Activated T-cell treated with anti-CD3 and anti-CD28 coated beads, Interleukin-2, amount 50 U/mL, for 24 hours (primary cell): Measurements from ENCODE around the gene FOXD4.
A peak's percentile ranks its signal among the peaks of the same experiment; 100 is the strongest.
"Not testable (repeated sequence)": the region's sequence is repeated elsewhere in the genome, so short reads cannot be mapped to it uniquely, and the experiment has no call there.

Experiments used
- DNase-seq: peaks from one replicate; pipeline ENCODE4 v3.0.0-alpha.2; 2020
- H3K27ac Mint-ChIP-seq: 2 replicates; pipeline ENCODE4 v1.8.0; 2020; ENCODE audit warnings: mild to moderate bottlenecking, mixed read lengths
- H3K27me3 Mint-ChIP-seq: 2 replicates; pipeline ENCODE4 v1.8.0; 2020; ENCODE audit warnings: mixed read lengths
- H3K36me3 Mint-ChIP-seq: 2 replicates; pipeline ENCODE4 v1.8.0; 2020; ENCODE audit warnings: low read depth, mixed read lengths
- H3K4me1 Mint-ChIP-seq: 2 replicates; pipeline ENCODE4 v1.8.0; 2020; ENCODE audit warnings: low read depth, mixed read lengths
- H3K4me3 Mint-ChIP-seq: 2 replicates; pipeline ENCODE4 v1.8.0; 2020; ENCODE audit warnings: mild to moderate bottlenecking, moderate library complexity, mixed read lengths
- H3K9me3 Mint-ChIP-seq: 2 replicates; pipeline ENCODE4 v1.8.0; 2020; ENCODE audit warnings: mixed read lengths

The FOXD4 gene

DNA sequence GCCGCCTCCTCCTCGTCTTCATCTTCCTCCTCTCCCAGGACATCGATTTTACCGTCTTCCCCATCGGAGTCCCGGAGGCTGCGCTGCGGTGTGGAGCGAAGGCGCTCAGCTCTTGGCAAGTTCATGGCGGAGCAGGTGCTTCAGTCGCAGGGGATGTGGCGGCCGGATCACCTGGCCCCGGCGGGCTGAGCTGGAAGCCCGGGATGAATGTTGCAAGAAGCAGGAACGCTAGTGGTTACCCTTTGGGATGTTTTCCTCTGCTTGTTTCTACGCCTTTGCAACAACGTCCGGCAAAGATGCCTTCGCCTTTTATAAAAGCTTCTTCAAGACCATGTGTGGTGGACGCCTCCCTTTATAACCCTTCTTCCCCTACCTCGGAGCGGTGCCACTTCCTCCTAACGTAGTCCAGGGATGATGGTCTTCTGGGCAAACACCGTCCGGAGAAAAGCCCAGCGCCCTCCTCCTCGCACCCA lies at the start of gene FOXD4:
Gene FOXD4, minus strand, starts transcription at position 423 of the 473 bp plus-strand sequence. Its CDS starts 298 bp downstream, at position 125.
- Mint-ChIP-seq H3K4me1 (peaks cover 22% of the 10 kb centered on the region), H3K4me3 (peak within 1 kb of the TSS; percentile 54), H3K27me3 (peaks cover 38% of the 10 kb centered on the region)
- H3K9me3 Mint-ChIP-seq, H3K27ac Mint-ChIP-seq, DNase-seq, H3K36me3 Mint-ChIP-seq: not testable (repeated sequence)

DNA sequence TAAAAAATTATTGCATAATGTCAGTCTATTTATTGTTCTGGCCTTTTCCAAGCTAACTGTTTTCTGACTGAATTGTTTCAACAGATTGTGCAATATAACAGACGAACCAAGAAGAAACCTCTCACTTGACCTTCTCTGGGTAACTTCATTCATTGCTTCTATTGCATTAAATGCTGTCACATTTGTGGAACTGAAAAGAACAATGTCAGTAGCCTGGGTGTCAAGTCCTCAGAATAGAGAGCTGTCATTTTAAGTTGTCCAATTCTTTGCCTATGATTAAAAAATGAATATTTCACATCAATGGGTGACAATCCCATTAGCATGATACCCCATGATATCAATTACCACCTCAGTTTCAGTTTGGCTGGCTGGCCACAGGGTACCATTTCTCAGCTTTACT lies 41.7 kb upstream of the FOXD4 start:
- not testable (repeated sequence) for H3K4me1 Mint-ChIP-seq, H3K27me3 Mint-ChIP-seq, DNase-seq, H3K4me3 Mint-ChIP-seq, H3K27ac Mint-ChIP-seq, H3K9me3 Mint-ChIP-seq
- H3K36me3 Mint-ChIP-seq = peaks cover 12% of the 10 kb centered on the region

DNA sequence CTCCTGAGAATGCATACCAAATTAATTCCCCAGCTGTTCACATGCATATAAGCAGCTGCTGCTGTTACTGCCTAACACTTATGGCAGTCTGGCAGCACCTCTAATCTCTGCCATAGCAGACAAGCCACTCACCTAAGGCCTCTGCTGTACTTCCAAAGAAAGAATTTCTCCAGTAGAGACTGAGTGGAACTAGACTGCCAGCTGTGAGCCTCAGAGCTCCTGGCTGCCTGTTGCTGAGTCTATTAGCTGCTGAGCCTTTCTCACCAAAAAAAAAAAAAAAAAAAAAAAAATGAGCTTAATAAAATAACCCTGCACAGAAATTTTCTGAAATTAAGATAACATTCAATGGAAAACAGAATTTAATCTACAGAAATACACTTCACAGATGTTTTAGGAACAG lies 33.0 kb upstream of the FOXD4 start:
- H3K27me3 Mint-ChIP-seq, H3K4me1 Mint-ChIP-seq, H3K27ac Mint-ChIP-seq, H3K4me3 Mint-ChIP-seq, H3K9me3 Mint-ChIP-seq, H3K36me3 Mint-ChIP-seq, DNase-seq: not testable (repeated sequence)

DNA sequence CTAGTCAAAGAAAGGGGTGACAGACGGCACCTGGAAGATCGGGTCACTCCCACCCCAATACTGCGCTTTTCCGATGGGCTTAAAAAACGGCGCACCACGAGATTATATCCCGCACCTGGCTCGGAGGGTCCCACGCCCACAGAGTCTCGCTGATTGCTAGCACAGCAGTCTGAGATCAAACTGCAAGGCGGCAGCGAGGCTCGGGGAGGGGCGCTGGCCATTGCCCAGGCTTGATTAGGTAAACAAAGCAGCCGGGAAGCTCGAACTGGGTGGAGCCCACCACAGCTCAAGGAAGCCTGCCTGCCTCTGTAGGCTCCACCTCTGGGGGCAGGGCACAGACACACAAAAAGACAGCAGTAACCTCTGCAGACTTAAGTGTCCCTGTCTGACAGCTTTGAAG lies 21.7 kb upstream of the FOXD4 start:
- H3K27me3 Mint-ChIP-seq, H3K4me3 Mint-ChIP-seq, H3K4me1 Mint-ChIP-seq, DNase-seq, H3K36me3 Mint-ChIP-seq, H3K9me3 Mint-ChIP-seq, H3K27ac Mint-ChIP-seq: not testable (repeated sequence)

DNA sequence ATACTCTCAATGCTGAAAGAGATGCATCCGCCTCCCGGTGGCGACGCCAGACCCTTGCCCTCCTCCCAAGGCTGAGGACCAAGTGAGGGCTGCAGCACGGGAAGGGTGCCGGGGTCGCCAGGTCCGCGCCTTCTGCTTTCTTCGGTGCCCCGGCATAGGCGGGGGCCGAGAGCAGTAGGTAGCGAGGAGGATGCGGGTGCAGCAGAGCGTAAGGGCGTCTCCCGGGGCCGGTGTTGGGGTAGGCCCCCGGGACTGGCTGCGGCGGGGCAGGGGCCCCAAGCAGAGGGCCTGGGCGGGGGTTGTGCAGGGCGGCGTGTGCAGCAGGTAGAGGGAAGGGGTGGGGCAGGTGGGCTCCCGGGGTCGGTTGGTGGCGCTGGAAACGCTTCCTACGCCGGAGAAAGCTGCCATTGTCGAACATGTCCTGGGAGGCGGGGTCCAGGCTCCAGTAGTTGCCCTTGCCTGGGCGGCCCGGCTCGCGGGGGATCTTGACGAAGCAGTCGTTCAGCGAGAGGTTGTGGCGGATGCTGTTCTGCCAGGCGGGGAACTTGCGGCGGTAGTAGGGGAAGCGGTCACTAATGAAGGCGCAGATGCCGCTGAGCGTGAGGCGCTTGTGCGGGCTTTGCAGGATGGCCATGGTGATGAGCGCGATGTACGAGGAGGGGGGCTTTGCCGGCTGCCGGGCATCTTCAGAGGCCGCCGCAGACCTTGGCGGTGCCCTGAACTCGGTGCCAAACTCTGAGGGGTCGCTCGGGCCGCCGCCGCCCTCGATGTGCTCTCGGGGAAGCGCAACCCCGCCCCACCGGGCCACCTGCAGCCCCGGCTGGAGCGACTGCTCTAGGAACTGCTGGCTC lies 848 bp downstream of the FOXD4 start:
- H3K27me3 Mint-ChIP-seq = peaks cover 44% of the 10 kb centered on the region
- peak overlapping the region; percentile 54 for H3K4me3 Mint-ChIP-seq

DNA sequence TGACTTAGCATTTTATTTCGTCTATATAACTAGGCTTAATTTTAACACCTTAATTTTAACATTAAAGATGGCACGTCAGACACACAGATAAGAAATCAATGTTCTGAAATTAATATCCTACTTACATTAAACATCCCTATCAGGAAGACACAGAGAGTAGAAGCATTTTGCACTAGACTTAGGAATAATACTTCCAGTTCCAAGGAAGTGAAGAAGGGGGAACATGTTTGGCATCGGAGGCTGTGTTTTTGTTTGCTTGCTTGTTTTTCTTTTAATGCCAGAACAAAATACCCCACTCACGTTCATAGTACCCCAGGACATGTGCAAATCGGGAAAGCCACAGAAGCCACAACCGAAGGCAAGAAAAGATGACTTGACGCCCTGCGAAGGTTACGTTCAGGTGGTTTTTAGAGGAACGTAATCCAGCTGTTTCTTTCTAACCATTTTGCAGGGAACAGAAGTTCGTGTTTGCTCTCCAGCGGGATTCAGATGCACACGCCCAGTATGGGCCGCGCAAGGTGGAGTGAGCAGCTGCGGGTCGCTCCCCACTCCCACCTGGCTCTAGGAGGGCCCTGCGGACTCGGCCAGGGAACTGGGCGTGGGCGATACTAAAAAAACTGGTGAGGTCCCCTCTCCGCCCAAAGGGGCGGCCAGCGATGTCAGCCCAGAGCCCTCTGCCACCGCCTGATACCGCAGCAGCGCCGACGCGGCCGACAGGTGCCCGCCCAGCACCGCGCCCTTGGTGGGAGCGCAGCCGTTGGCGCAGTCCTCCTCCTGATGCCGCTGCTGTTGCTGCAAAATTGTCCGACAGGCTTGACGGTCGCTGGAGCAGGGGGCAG lies 1.8 kb downstream of the FOXD4 start:
- H3K27me3 Mint-ChIP-seq = peaks cover 49% of the 10 kb centered on the region
- peak overlapping the region; percentile 27 for H3K4me3 Mint-ChIP-seq
- peaks cover 25% of the 10 kb centered on the region for H3K4me1 Mint-ChIP-seq
- H3K9me3 Mint-ChIP-seq, DNase-seq, H3K36me3 Mint-ChIP-seq, H3K27ac Mint-ChIP-seq: not testable (repeated sequence)

More for the DNA sequence above, 848 bp downstream of the FOXD4 start:
- H3K9me3 Mint-ChIP-seq, H3K27ac Mint-ChIP-seq, H3K36me3 Mint-ChIP-seq: not testable (repeated sequence)
- DNase-seq = peak; percentile 51
- peaks cover 25% of the 10 kb centered on the region for H3K4me1 Mint-ChIP-seq

DNA sequence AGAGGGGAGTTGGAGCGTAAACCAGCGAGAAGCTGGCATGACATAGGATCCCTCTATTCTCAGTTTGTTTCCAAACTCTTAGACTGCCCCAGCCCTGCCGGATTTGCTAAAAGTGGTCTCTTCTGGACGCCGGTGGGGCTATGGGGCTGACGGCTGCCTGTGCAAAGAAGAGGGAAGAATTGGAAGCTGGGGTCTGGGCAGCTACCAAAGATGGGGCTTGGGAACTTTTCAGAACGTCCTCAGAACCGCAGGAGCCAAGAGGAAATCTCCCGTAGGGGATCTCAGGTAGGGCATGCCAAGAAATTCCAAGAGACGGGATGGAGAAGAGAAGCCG lies 3.1 kb downstream of the FOXD4 start:
- Mint-ChIP-seq H3K4me3 (peak overlapping the region; percentile 66), H3K27me3 (peaks cover 49% of the 10 kb centered on the region), H3K4me1 (peaks cover 25% of the 10 kb centered on the region)
- not testable (repeated sequence) for H3K9me3 Mint-ChIP-seq, DNase-seq, H3K36me3 Mint-ChIP-seq, H3K27ac Mint-ChIP-seq

DNA sequence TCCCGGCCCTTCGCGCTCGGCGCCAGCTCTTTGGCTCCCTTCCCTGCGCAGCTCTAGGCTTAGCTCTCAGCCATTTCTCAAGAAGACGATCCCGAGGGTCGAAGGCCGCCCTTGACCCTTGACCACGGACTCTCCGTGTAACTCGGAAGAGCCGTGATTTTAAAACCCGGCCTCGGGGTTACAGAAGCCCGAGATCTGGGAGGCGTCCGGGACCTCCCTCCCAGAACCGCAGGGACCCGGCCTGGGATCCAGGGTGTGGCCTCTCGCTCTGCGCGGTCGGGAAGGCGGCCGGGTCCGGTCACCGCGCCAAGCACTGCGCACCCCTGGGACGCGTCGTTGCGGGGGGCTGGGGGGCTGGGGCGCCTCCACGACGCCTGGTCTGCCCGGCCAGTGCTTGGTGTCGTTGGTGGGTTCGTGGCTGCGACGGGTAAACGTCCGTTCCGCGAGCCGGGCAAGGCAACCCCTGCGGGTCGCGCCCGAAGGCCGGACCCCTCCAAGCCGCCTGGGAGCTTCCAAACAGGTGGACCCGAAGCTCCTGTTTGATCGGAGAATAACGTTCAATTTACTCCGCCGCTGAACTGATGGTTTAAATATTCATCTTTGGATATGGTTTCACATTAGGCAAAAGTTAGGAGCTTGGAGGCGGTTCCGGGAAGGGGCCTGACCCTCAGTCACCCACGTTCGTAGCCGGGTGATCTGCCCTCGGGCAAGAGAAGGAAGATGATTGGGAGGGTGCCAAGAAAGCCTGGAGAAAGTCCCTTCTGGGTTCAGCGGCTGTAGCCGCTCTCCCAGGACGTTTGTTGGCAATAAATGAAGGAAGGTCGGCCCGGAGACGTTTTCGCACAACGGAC lies 3.7 kb downstream of the FOXD4 start:
- not testable (repeated sequence) for H3K9me3 Mint-ChIP-seq, H3K36me3 Mint-ChIP-seq, DNase-seq
- Mint-ChIP-seq H3K27ac (peak overlapping the region; percentile 37), H3K4me1 (peaks cover 25% of the 10 kb centered on the region), H3K4me3 (peak overlapping the region; percentile 74), H3K27me3 (peaks cover 53% of the 10 kb centered on the region)

DNA sequence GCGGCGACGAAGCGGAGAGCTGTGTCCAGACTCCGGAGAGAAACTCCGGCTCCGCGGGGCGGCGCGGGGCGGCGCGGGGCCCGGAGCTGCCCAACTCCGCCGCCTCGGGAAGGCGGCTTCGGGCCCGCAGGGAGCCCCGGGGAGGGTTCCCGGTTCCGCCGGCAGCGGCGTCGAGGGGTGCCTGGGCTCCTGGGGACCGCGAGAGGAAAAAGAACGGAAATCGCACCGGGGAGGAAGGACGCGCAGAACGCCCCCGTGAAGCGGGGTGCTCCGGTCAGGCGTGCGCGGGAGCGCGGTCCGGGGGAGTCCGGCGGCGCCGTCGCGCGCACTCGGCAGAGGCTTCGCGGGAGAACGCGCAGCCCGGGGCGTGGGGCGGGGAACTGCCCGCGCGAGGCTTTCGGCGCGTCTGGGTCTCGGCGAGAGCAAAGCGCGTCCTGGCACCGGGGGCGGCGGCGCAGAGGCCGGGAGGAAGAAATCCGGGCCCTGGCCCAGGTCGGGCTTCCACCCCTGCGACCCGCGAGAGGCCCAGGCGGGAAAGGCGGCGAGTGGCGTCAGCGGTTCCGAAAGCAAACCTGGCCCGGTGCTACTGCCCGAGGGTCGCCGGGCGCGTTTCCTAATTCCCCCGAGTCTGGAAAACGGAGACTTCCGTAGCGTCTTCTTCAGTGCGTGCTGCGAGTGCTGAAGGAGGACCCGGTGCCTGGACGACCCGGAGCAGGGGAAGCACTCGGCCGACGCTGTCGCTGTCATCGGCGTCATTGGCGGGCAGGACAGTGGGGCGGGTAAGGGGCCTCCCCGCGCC lies 4.5 kb downstream of the FOXD4 start:
- peaks cover 57% of the 10 kb centered on the region for H3K27me3 Mint-ChIP-seq
- DNase-seq = peak; percentile 57
- H3K4me1 Mint-ChIP-seq = peaks cover 27% of the 10 kb centered on the region
- peak overlapping the region; percentile 74 for H3K27ac Mint-ChIP-seq
- H3K4me3 Mint-ChIP-seq = peak overlapping the region; percentile 74
- H3K36me3 Mint-ChIP-seq, H3K9me3 Mint-ChIP-seq: not testable (repeated sequence)

DNA sequence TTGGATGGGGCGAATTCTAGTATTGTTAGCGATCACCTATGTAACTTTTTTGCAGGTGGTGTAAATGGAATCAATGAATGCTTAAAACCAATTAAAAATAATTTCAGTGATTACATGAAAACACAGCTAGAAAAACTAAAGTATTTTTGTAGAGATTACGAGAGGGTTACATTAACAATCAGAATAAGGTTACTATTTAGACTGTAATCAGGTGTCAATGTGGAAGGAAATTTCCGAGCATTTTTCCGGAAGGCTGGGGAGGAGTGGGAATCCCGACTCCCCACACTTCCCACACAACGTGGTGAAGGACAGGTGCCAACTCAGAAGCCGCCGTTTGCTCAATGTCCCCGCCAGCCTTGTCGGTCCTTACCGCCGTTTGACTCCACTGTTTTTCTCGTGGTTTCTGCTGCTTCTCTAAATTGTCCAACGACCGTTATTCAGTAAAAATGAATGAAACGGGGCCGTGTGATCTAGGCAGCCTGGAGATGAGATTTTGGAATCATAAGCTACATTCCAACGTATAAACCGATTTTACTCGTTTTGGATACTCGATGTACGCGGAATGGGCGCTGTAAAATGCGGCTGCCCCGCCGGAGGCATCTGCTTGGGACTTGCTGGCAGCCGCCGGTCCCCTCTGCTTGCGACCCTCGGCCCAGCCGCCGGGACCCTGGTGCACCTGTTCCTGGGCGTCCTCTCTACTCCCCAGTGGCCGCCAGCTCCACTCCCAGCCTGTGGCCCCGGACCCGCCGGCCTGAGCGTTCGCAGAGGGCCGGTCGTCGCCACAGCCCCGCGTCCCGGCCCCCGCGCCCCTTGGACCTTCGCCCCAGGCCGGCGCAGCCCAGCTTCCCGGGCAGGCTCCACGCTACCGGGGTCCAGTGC lies 5.4 kb downstream of the FOXD4 start:
- Mint-ChIP-seq H3K4me3 (peak overlapping the region; percentile 39), H3K4me1 (peaks cover 23% of the 10 kb centered on the region), H3K27me3 (peaks cover 49% of the 10 kb centered on the region)
- DNase-seq, H3K27ac Mint-ChIP-seq, H3K9me3 Mint-ChIP-seq, H3K36me3 Mint-ChIP-seq: not testable (repeated sequence)

DNA sequence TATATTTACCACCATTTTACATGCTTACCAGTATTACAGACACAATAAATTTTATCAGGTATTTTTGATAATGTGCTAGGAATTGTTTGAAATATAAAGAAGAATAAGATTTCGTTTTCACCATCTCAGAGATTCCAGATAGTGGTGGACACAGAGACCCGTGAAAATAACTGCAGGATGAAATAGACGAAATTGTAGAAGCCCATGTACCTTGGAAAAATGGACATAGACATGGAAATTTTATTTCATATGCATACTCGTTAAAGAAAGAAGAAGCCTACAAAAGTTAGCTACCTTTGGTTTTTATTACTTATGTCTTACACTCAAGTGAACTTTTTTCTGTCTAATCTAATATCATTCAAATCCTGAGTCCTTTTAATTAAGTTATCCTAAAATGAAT lies 7.5 kb downstream of the FOXD4 start:
- H3K9me3 Mint-ChIP-seq, H3K27ac Mint-ChIP-seq, H3K4me3 Mint-ChIP-seq, H3K36me3 Mint-ChIP-seq, DNase-seq: not testable (repeated sequence)
- Mint-ChIP-seq H3K4me1 (peaks cover 15% of the 10 kb centered on the region), H3K27me3 (peaks cover 46% of the 10 kb centered on the region)

DNA sequence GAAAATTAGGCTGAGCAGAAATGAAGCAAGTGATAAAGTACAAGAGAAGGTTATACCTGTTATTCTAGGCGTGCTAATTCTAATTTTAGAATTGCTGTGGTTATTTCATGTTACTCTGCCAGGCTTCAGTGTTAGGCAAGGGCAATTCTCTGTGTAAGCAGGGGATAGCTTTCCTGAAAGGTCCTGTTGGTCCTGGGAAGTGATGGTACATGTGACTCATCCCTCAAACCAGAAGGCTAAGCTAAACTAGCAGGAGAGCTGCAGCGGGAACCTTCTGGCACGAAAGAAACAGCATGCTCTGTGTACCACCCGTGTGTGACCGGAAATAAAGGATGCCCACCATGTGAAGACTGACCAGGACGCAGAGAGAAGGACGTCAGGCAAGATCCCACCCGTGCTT lies 8.7 kb downstream of the FOXD4 start:
- H3K36me3 Mint-ChIP-seq, H3K27ac Mint-ChIP-seq, H3K9me3 Mint-ChIP-seq, H3K4me1 Mint-ChIP-seq, DNase-seq, H3K4me3 Mint-ChIP-seq: not testable (repeated sequence)
- peaks cover 42% of the 10 kb centered on the region for H3K27me3 Mint-ChIP-seq
